GM18951 (cell line): Measurements from ENCODE around the gene HLA-DMA.
A peak's percentile ranks its signal among the peaks of the same experiment; 100 is the strongest.

Experiments used
- POLR2A ChIP-seq: IDR thresholded peaks from 4 replicates; pipeline ENCODE4 v1.6.1; 2011; ENCODE audit warnings: mild to moderate bottlenecking; ENCODE audit not compliant: insufficient read length, insufficient read depth; ENCODE audit errors: extremely low read depth
- in situ Hi-C: fragments of 300-500 bp; cut with MboI; formaldehyde crosslinking; loops from one replicate; pipeline ENCODE4 v1.12.0; 2022; ENCODE audit warnings: low sequenced_read_pairs, mixed read lengths, inconsistent platforms; ENCODE audit not compliant: unreplicated experiment

HLA-DMA gene

DNA sequence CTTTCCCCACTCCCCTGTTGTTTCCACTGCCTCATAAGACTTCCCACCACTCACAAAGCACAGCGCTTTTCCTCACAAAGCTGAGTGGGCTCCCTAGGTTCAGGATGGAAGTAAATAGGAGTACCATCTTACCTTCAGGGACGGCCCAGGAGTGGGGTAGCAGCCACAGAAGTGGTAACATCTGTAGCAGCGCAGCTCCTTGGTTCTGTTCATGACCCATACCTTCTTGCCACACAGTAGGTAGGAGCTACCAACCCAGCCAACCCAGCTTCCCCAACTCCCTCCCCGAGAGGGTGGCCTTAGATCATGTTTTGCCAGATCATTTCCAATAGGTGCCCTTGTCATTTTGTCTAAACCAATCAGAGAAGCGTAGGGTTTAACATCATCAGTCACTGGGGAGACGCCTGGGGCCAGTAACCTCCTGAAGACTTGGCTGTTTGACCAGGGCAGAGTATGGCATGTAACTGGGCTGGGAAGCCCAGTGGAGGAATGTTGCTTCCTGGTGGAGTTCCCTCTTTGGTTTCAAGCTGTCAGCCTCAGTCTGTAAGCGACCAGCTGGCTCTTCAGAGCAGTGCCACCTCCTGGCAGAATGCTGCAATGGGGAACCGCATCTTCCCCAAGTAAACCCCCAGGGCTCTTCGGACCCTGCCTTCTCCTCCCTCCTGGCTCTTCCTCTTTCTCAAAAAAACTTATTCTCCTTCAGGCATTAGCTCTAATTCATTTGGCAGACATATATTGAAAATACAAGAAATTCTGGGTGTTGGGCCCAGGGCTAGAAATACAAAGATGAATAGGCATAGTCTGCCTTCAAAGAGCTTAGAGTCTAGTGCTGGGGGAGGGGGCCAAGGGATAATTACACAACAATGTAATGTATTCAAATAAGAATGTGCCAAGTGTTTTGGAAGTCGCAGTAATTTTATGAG, at the start of gene HLA-DMA:
HLA-DMA (minus strand) TSS at position 281 of the 923 bp plus-strand sequence; CDS start at position 220, 61 bp downstream.
- in situ Hi-C loops = no loop called here
- TF ChIP-seq POLR2A = peak; percentile 96

DNA sequence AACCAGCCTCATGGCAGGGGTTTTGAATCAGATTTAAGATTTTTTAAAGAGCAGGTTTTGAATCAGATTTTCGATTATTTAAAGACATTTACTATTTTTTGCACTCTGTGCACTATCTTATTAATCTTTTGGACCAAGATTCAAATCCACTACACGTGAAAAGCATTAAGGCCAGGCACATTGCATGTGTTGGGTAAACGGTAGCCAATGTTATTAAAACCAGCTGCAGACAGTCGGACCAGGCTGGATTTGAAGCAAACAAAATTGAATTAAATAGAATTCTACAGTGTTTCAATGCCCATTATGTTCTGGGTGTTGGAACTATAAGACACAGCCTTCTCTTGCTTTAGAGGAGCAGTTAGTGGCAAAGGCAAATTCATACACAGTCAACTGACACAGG, 48.8 kb upstream of the HLA-DMA start:
- in situ Hi-C loops = no loop called here
- no peak for TF ChIP-seq POLR2A

DNA sequence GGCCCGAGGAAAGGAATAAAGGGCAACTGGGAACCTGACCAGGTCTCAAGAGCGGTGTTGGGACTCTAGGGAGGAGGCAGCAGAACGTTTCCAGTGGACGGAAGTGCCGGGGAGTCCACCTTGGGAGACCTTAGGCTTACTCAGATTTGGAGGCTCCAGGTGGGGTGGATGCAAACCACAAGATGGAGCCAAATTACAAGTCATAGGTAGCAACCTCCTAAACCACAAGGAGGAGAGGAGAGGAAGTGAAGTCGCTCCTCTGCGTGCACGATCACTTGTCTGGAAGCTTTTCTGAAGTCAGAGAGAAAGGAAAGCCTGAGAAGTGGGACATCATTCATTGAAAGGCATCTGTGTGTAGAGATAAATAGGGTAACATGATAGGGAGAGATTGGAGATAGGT, 47.2 kb upstream of the HLA-DMA start:
- in situ Hi-C loops = no loop called here
- TF ChIP-seq POLR2A = no peak

DNA sequence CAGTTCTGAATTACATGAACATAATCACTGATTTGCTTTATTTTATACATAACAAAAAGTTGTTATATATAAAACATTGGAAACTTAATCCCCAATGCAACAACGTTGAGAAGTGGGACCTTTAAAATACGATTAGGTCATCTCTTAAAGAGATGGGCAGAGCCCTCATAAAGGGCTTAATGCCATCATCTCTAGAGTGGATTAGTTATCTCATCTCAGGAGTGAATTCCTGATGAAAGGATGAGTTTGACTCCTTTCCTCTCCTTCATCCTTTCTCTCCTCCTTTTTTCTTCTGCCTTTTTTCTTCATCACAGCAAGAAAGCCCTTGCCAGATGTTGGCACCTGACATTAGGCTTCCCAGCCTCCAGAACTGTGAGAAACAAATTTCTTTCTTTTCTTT, 42.6 kb upstream of the HLA-DMA start:
- no peak for TF ChIP-seq POLR2A
- in situ Hi-C loops = no loop called here

DNA sequence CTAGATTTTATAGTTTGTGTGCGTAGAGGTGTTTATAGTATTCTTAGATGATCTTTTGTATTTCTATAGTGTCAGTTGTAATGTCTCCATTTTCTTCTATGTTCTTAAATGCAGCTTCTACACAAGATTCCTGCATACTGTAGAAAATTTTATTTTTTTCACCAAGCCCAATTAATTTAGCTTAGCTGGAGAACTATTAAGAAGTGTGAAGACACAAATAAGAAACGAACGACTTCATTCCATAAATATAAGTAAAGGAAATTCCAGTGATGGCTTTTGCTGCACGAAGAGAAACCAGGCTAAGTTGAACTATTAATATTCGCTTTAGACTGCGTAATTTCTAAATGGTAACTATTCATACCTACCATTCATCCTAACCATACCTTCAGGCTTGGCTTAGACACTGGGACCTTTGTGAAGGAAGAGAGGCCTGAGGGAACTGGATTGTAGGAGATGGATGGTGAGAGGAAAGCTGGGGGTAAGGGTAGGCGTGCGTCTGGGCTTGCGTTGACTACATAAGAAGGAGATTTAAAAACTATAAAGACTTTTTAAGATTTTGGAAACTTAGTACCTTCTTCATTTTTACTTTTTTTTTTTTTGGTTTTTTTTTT, 40.6 kb upstream of the HLA-DMA start:
- in situ Hi-C loops = no loop called here
- no peak for TF ChIP-seq POLR2A

DNA sequence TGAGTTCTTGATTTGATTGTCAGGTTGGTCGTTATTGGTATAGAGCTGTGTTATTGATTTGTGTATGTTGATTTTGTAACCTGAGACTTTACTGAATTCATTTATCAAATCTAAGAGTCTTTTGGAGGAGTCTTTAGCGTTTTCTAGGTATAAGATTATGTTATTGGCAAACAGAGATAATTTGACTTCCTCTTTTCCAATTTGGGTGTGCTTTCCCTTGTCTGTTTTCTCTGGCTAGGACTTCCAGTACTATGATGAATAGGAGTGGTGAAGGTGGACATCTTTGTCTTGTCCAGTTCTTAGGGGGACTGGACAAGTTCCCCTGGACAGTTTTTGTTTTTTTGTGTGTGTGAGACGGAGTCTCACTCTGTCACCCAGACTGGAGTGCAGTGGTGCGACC, 39.1 kb upstream of the HLA-DMA start:
- in situ Hi-C loops = no loop called here
- TF ChIP-seq POLR2A = no peak

DNA sequence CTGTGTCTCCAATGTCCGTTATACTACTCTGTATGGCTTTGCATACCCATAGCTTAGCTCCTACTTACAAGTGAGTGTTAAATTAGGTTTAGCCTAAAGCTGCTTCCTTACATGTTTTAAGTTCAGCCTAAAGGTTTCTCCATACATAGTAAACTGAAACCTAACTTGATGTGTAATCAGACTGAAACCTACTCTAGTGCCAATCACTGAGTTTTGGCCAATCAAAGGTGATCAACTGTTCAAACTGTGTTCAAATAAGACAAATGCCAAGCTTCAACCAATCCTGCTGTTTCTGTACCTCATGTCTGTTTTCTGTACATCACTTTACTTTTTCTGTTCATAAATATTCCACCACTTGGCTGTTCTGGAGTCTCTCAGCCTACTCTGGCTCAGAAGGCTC, 36.5 kb upstream of the HLA-DMA start:
- in situ Hi-C loops = no loop called here
- no peak for TF ChIP-seq POLR2A

DNA sequence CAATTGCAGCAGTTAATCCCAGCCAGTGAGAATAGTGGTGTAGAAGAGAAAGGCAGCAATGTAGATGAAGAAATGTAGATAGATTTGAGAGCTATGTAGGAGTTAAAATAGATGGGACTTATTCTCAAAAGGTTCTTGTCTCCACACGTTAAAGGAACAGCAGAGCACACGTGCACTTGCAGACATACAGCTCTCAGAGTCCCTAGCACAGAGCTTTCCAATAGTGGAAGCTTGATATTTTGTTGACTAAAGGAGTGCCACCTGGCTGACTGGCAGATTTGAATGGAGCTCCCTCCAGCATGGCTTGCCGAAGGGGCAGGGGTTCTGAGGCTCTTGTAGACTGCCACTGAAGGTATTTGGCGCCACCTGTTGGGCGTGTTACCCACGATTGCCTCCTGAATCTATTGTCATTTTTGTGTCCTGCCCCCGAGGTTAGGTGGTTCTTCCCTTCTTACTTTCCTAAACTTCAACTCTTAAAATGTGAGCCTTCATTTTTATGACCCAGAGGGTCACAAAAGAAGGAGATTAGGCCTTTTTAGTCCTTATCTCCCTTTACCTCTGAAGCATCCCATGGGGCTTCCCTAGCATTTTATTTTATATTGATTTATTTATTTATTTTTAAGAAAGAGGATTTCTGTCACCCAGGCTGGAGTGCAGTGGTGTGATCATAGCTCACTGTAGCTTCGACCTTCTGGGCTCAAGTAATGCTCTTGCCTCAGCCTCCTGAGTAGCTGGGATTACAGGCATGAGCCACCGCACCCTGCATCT, 31.9 kb upstream of the HLA-DMA start:
- in situ Hi-C loops = no loop called here
- TF ChIP-seq POLR2A = no peak

DNA sequence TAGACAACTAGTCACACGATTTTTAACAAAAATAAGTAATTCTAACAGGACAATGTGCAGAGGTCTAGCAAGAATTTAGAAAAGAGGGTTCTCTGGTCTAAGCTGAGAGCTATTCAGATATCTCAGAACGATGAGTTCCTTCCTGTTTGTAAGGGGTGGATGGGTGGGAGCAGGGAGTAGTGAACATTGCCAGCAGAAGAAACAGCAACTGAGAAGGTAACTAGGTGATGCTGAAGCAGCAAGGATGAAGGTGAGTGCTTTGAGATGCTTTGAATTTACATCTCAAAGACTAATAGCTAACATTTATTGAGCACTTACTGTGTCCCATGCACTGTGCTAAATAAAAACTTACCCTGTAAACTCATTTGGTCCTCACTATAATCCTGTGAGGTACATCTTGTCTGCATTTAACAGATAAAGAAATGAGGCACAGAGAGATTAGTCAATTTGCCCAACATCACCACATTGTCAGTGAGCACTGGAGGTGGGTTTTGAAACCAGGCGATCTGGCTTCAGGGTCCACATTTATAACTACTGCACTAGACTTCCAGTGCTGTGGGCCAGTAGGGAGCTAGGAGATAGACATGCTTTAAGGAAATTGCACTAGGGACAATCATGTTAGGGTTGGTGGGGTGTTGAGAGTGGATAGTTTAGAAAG, 31.2 kb upstream of the HLA-DMA start:
- no peak for TF ChIP-seq POLR2A
- in situ Hi-C loops = no loop called here

DNA sequence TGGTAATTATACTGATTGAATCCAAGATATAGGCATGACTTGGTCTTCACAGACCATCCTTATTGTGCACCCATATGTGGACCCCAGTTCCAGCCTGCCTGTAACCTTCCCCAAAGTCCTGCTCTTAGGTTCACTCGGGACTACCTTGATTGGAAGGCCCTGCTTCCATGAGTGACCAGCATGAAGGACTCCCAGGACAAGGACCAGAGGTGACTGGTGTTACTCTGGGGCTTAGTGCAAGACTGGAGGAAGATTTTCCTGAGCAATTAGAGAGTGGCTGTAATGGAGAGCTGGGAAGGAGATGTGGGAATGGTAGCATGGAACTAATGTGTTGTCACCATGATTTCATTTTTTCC, 30.6 kb upstream of the HLA-DMA start:
- in situ Hi-C loops = no loop called here

DNA sequence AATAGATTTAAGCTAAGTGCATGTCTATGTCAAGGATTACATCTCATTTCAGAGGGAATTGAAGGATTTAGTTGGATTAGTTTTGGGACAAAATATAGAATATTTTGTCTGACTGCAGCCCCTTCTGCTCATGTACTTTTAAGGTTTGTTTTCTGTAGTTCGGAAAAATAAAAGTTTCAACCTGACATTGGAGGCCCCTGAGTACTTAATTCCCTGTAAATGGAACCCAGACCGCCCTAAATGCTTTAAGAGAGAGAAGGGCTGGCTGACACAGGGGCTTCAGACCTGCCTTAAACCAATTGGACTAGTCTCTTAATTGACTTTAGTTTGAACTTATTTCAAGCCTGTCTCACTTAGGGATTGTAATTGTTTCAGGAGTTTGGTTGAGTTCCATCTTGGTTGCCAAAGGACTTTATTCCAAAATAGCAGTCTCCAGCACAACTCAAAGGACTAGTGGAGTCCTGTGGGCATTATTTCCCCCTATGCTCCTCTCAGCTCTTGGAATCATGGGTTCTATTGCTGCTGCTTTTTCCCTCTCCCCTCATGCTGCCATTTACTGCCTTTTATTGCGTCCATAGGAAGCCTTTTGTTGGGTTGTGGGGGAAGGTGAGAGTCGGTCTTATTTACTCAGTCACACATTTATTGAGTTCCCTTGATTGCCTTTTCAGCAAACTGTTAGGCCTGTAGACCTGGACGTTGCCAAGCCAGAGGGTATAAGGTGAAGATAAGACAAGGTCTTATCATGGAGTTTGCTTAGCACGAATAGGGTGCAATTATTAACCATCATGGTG, 30.0 kb upstream of the HLA-DMA start:
- in situ Hi-C loops = no loop called here
- TF ChIP-seq POLR2A = peak; percentile 39

More for the DNA sequence above, 30.6 kb upstream of the HLA-DMA start:
- TF ChIP-seq POLR2A = no peak

DNA sequence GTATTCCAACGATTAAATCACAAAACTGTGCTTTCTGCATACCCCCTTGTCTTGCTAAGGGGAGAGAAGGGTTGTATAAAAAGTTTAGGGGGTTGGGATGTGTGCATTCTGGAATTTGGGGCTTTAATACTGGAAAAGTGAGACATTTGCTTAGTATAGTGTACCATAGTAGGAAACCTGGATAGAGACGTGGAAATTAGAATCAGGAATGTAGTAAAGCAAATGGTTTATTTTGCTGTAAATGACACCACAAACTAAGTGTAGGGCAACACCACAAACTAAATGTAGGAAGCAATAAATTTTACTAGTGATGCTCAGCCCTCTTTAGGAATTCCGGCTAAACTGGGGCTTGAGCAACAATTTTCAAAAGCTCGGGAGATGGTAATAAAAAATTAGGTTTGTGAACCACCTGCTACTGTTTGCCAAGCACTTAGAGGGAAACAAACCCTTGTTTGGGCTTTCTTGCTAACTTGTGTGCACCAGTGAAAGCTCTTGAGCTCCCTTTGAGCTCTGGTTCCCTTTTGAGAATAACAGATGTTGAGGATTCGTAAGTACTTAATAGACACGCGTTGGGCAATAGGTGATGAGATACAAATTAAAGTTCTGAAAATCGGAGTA, 29.3 kb upstream of the HLA-DMA start:
- in situ Hi-C loops = no loop called here
- TF ChIP-seq POLR2A = no peak

DNA sequence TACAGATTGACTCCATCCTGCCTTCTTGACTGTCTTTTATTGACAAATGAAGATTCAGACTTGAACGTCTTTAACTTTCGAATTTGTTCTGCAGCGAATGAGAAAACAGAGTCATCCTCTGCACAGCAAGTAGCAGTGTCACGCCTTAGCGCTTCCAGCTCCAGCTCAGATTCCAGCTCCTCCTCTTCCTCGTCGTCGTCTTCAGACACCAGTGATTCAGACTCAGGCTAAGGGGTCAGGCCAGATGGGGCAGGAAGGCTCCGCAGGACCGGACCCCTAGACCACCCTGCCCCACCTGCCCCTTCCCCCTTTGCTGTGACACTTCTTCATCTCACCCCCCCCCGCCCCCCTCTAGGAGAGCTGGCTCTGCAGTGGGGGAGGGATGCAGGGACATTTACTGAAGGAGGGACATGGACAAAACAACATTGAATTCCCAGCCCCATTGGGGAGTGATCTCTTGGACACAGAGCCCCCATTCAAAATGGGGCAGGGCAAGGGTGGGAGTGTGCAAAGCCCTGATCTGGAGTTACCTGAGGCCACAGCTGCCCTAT, 27.7 kb upstream of the HLA-DMA start:
- no peak for TF ChIP-seq POLR2A
- in situ Hi-C loops = no loop called here
